Panc1 (cell line): ENCODE data around the gene UPK2. TPM values are rescaled to one million over a fixed set of nuclear protein-coding genes. Genes with fewer than 3 reads are reported as not detected.

Experiments used
- ATAC-seq: fragments of 200-7000 bp; cut with Tn5 transposase; 2 replicates; pipeline ENCODE4 v1.9.1; 2020; ENCODE audit warnings: mild to moderate bottlenecking, moderate library complexity
- BruUV-seq: library from RNA; stranded (reverse); fragments of 400-500 nt; replicated peaks from 2 replicates; lab custom pipeline; 2021; lab: Mats Ljungman, UMichigan
- CTCF ChIA-PET: fragments of 300-600 bp; sonication (Branson Sonifier 250); formaldehyde crosslinking; loops from one replicate; lab custom pipeline; 2022; ENCODE audit warnings: antibody characterized with exemption; lab: Charles Lee
- POLR2A ChIA-PET: fragments of 300-600 bp; sonication (Branson Sonifier 250); formaldehyde crosslinking; loops from one replicate; lab custom pipeline; 2022; ENCODE audit warnings: antibody characterized with exemption; lab: Charles Lee
- DNase-seq: peaks from one replicate; pipeline ENCODE4 v3.0.0-alpha.2; 2010; ENCODE audit warnings: low read depth, low spot score
- H3K27ac ChIP-seq: 2 replicates; pipeline ENCODE4 v1.5.1; 2011; ENCODE audit warnings: mild to moderate bottlenecking, low read length, inconsistent platforms
- H3K27me3 ChIP-seq: fragments of 200-500 bp; sonication (Bioruptor generic); 2 replicates; pipeline ENCODE4 v1.6.0; 2014; ENCODE audit warnings: low read length, inconsistent platforms; ENCODE audit not compliant: control insufficient read depth, insufficient read depth
- H3K36me3 ChIP-seq: fragments of 200-500 bp; sonication (Bioruptor generic); 2 replicates; pipeline ENCODE4 v1.5.1; 2014; ENCODE audit warnings: inconsistent platforms, mild to moderate bottlenecking, low read length, moderate library complexity; ENCODE audit not compliant: control insufficient read depth, insufficient read depth
- H3K4me1 ChIP-seq: 2 replicates; pipeline ENCODE4 v1.5.1; 2011; ENCODE audit warnings: inconsistent platforms, mild to moderate bottlenecking, low read length, moderate library complexity; ENCODE audit not compliant: control insufficient read depth, insufficient read depth
- H3K4me3 ChIP-seq, 2 experiments: 2 replicates each; pipeline ENCODE4 v1.5.1; 2011 to 2012; ENCODE audit warnings: low read depth in 2 of 2, low read length in 2 of 2, mild to moderate bottlenecking in 2 of 2, inconsistent platforms in 1 of 2, moderate library complexity in 1 of 2
- H3K9me3 ChIP-seq: fragments of 200-500 bp; sonication (Bioruptor generic); 2 replicates; pipeline ENCODE4 v1.5.1; 2014; ENCODE audit warnings: low read depth, mild to moderate bottlenecking, inconsistent platforms, low read length, moderate library complexity; ENCODE audit not compliant: control insufficient read depth, insufficient read depth
- CTCF ChIP-seq: fragments of 450-650 bp; IDR thresholded peaks from 2 replicates; pipeline ENCODE4 v1.5.1; 2017; ENCODE audit warnings: mild to moderate bottlenecking
- POLR2AphosphoS5 ChIP-seq: IDR thresholded peaks from 2 replicates; pipeline ENCODE4 v1.6.1; 2012; ENCODE audit warnings: mild to moderate bottlenecking, low read depth, low read length, moderate library complexity
- REST ChIP-seq, 2 experiments: IDR thresholded peaks; 2 replicates each; pipeline ENCODE4 v1.6.1; 2011 to 2012; ENCODE audit warnings: low read depth in 2 of 2, control low read depth in 1 of 2, low read length in 1 of 2, mild to moderate bottlenecking in 1 of 2, moderate library complexity in 1 of 2; ENCODE audit not compliant: insufficient read depth in 1 of 2
- SIN3A ChIP-seq: IDR thresholded peaks from 2 replicates; pipeline ENCODE4 v1.6.1; 2012; ENCODE audit warnings: low read depth, mild to moderate bottlenecking, low read length, moderate library complexity, borderline replicate concordance; ENCODE audit not compliant: insufficient read depth
- TCF7L2 ChIP-seq: IDR thresholded peaks from 2 replicates; pipeline ENCODE4 v1.6.1; 2011; ENCODE audit warnings: mild to moderate bottlenecking, low read depth, low read length, inconsistent platforms
- in situ Hi-C: cut with HindIII; loops from 2 replicates; pipeline ENCODE4 v1.10.0; 2016; ENCODE audit warnings: low sequenced_read_pairs, low pct_unique_long_range_greater_than_20kb
- intact Hi-C: fragments of 100-400 bp; cut with micrococcal nuclease; formaldehyde crosslinking; loops from one replicate; pipeline ENCODE4 v1.10.0; 2022; ENCODE audit not compliant: unreplicated experiment
- total RNA-seq: library from RNA; stranded (reverse); gene quantifications from one replicate; pipeline ENCODE4 v1.2.1, GENCODE V29; 2021; ENCODE audit not compliant: unreplicated experiment

The UPK2 gene
- total RNA-seq, 1 experiment from 2014 or later = 0.92 TPM

GRCh38 chr11:118939953-118940598, 16.0 kb upstream of the UPK2 start:
- ChIA-PET CTCF (interaction anchor here (0.6 kb wide), 1 partner anchor 312 kb away, joined by 8 read pairs; no protein-coding TSS in a partner anchor), POLR2A (interaction anchor here (0.6 kb wide), 1 partner anchor 45 kb away, joined by 7 read pairs; no protein-coding TSS in a partner anchor)
- BruUV-seq = no TSS peak
- intact Hi-C loops = no loop called here
- no peak overlapping the region for H3K4me3 ChIP-seq
- H3K27ac ChIP-seq = no peak overlapping the region
- no peaks in the 10 kb centered on the region for H3K36me3 ChIP-seq
- no peaks in the 10 kb centered on the region for H3K27me3 ChIP-seq
- DNase-seq (no peak), ATAC-seq (peak; percentile 59)
- no peak for TF ChIP-seq REST (IDR thresholded peaks at IDR 0.05; ENCODE audit: insufficient read depth in 1 of 2, low read depth in 2 of 2, low read length in 1 of 2)
- TF ChIP-seq SIN3A = no peak
- no peak for TF ChIP-seq TCF7L2
- TF ChIP-seq CTCF = no peak
- no peak for TF ChIP-seq POLR2AphosphoS5
- in situ Hi-C loops = no loop called here
- H3K4me1 ChIP-seq = peaks cover 3% of the 10 kb centered on the region; the same call in 1 of the 2 replicates
- H3K9me3 ChIP-seq = no peaks in the 10 kb centered on the region

- BruUV-seq = no TSS peak
- intact Hi-C loops (no loop called here), in situ Hi-C loops (no loop called here)
- TF ChIP-seq POLR2AphosphoS5 (no peak), TCF7L2 (no peak), REST (IDR thresholded peaks at IDR 0.05; ENCODE audit: insufficient read depth in 1 of 2, low read depth in 2 of 2, low read length in 1 of 2) (no peak), SIN3A (no peak), CTCF (no peak)
- Histone ChIP-seq H3K4me3 (no peak overlapping the region), H3K27ac (no peak overlapping the region), H3K9me3 (no peaks in the 10 kb centered on the region), H3K36me3 (no peaks in the 10 kb centered on the region), H3K27me3 (no peaks in the 10 kb centered on the region), H3K4me1 (no peaks in the 10 kb centered on the region)
- POLR2A ChIA-PET = no interaction called here
- DNase-seq = no peak
- no peak for ATAC-seq
- CTCF ChIA-PET = interaction anchor here (0.8 kb wide), 1 partner anchor 46 kb away, joined by 7 read pairs; no protein-coding TSS in a partner anchor
Observed at GRCh38 chr11:118947091-118947490, 9.0 kb upstream of the UPK2 start.
